Spleen (tissue), 11 donors: ENCODE measurements around the gene COX7A2L. TPM values are rescaled to one million over a fixed set of nuclear protein-coding genes. Genes with fewer than 3 reads are reported as not detected.

Source experiments
- DNase-seq: peaks from one replicate; pipeline ENCODE4 v3.0.0-alpha.2; 2020
- H3K27ac ChIP-seq, 8 donors: fragments of 200-600 bp; sonication (generic) in 7 of 8; 1 replicate in 4 of 8; 2 replicates in 4 of 8; pipeline versions ENCODE4 v1.5.0 to v1.8.0; 2016 to 2021; ENCODE audit warnings: inconsistent platforms in 4 of 8, mild to moderate bottlenecking in 4 of 8, moderate library complexity in 1 of 8
- H3K27me3 ChIP-seq, 7 donors: fragments of 200-600 bp; sonication (generic) in 6 of 7; replicated peaks in 1 of 7; 1 replicate in 4 of 7; 2 replicates in 3 of 7; pipeline versions ENCODE4 v1.5.0 to v1.8.0; 2016 to 2021; ENCODE audit warnings: inconsistent platforms in 3 of 7, mild to moderate bottlenecking in 1 of 7
- H3K36me3 ChIP-seq, 6 donors: fragments of 200-600 bp; sonication (generic) in 5 of 6; 1 replicate in 4 of 6; 2 replicates in 2 of 6; pipeline versions ENCODE4 v1.5.0 to v1.8.0; 2016 to 2021; ENCODE audit warnings: inconsistent platforms in 2 of 6
- H3K4me1 ChIP-seq, 6 donors: fragments of 200-600 bp; sonication (generic) in 5 of 6; 1 replicate in 3 of 6; 2 replicates in 3 of 6; pipeline versions ENCODE4 v1.5.0 to v1.8.0; 2016 to 2021; ENCODE audit warnings: inconsistent platforms in 3 of 6
- H3K4me3 ChIP-seq, 8 donors: fragments of 200-600 bp; sonication (generic) in 7 of 8; 1 replicate in 4 of 8; 2 replicates in 4 of 8; pipeline versions ENCODE4 v1.5.0 to v1.8.0; 2016 to 2021; ENCODE audit warnings: inconsistent platforms in 4 of 8, mild to moderate bottlenecking in 4 of 8, moderate library complexity in 2 of 8
- H3K9me3 ChIP-seq, 8 donors: fragments of 200-600 bp; sonication (generic) in 7 of 8; 1 replicate in 4 of 8; 2 replicates in 4 of 8; pipeline versions ENCODE4 v1.5.0 to v1.8.0; 2016 to 2021; ENCODE audit warnings: inconsistent platforms in 4 of 8
- CTCF ChIP-seq, 11 experiments: fragments of 200-600 bp in 7 of 11; fragments of 450-650 bp in 4 of 11; sonication (generic) in 4 of 11; IDR thresholded peaks in 8 of 11; conservative IDR thresholded peaks in 3 of 11; 1 replicate in 7 of 11; 2 replicates in 4 of 11; pipeline versions ENCODE4 v1.4.0 to v1.8.0; 2016 to 2021; ENCODE audit warnings: antibody characterized with exemption in 11 of 11, inconsistent platforms in 4 of 11, mild to moderate bottlenecking in 1 of 11
- POLR2A ChIP-seq, 3 donors: fragments of 450-650 bp; IDR thresholded peaks; one replicate each; pipeline ENCODE4 v1.5.1; 2017; ENCODE audit warnings: antibody characterized with exemption in 3 of 3, mild to moderate bottlenecking in 1 of 3
- POLR2AphosphoS5 ChIP-seq, 3 donors: sonication (generic); formaldehyde crosslinking; IDR thresholded peaks; one replicate each; pipeline ENCODE4 v1.5.1; 2017; ENCODE audit warnings: antibody characterized with exemption in 3 of 3
- WGBS, 5 donors: extraction: QIAGEN DNeasy Blood & Tissue Kit in 3 of 5; methylation state at CpG; one replicate each; pipeline versions ENCODE4 v1.1.5 to v1.1.7; 2013 to 2018; 5-methylcytosine and 5-hydroxymethylcytosine counted together
- intact Hi-C: fragments of 100-400 bp; cut with DNase I; formaldehyde crosslinking; loops from one replicate; pipeline ENCODE4 v1.15.0; 2023; ENCODE audit warnings: low total_unique reads
- polyA plus RNA-seq, 3 donors: library from polyadenylated mRNA; stranded (reverse); fragments of 200-250 nt; gene quantifications; one replicate each; pipeline ENCODE4 v1.2.1, GENCODE V29; 2013
- total RNA-seq, 7 donors: library from RNA; depleted of rRNA in 3 of 7; stranded (reverse); fragments of >200 nt in 3 of 7; fragmentation: NEBNext Ultra II Directional in 4 of 7; extraction: Animal tissue kit (Norgen Biotek cat#: 25700) in 4 of 7; gene quantifications; one replicate each; pipeline versions ENCODE4 v1.1.0 to v1.2.1, GENCODE V29; 2016 to 2021
- donor health status: healthy with polysubstance abuse.
- donor health status: DM: no; HTN: no; CAD: no; lungs with moderate emphysema.
- donor health status: DM: no; HTN: no; CAD: no.
- donor health status: Bipolar disorder and iron deficiency.
- donor health status: healthy.
- donor health status: DM: no; HTN: no; CAD: no.
- donor health status: DM: yes; HTN: yes; CAD: no.

The COX7A2L gene
- total and polyA plus RNA-seq, 10 donors, result 63.3 to 144 (median 101) TPM

DNA sequence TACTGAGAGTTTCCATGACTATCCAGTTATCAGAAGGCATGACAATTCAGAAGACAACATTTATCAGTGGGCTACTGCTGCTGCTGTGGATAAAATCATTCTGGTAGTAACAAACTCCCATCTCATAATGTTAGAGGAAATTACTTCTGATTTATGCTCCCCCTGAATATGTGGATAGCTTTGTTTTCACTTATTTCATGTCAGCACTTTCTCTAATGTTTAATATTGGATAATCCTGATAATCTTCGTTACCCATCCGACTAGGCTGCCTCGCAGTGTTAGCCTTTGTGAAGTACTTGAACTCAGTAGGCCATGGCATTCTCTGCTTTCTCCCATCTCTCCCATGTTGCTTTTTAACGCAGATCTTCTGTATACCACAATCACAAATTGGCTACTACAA, 28.4 kb downstream of the COX7A2L start:
- DNase-seq, result no peak
- Histone ChIP-seq H3K9me3 (no peaks in the 10 kb centered on the region), H3K36me3 (peaks cover 5 to 100% (median 79%) of the 10 kb centered on the region in 6 donors), H3K27ac (no peak overlapping the region), H3K4me3 (no peak overlapping the region), H3K4me1 (peaks cover 0 to 4% (median 0%) of the 10 kb centered on the region in 6 donors), H3K27me3 (no peaks in the 10 kb centered on the region)
- TF ChIP-seq POLR2A (IDR thresholded peaks at IDR 0.05) (no peak), POLR2AphosphoS5 (IDR thresholded peaks at IDR 0.05) (no peak), CTCF (IDR thresholded peaks at IDR 0.05 in 8 of 11, conservative IDR thresholded peaks at IDR 0.05 in 3 of 11) (no peak)
- intact Hi-C loops, result no loop called here
- 94 to 98% (median 97%) methylated on average over 4 of the region's 4 CpGs for WGBS, 5 donors

GRCh38 chr2:42331569-42332284, 29.3 kb downstream of the COX7A2L start:
- Histone ChIP-seq H3K4me3 (no peak overlapping the region), H3K9me3 (no peaks in the 10 kb centered on the region), H3K27me3 (no peaks in the 10 kb centered on the region), H3K36me3 (peaks cover 5 to 100% (median 86%) of the 10 kb centered on the region in 6 donors), H3K27ac (no peak overlapping the region), H3K4me1 (peaks cover 0 to 4% (median 0%) of the 10 kb centered on the region in 6 donors)
- no peak for DNase-seq
- WGBS, 5 donors, result 88 to 95% (median 93%) methylated on average over 9 of the region's 9 CpGs
- intact Hi-C loops, result no loop called here
- TF ChIP-seq POLR2A (IDR thresholded peaks at IDR 0.05), result no peak
- TF ChIP-seq CTCF (IDR thresholded peaks at IDR 0.05 in 8 of 11, conservative IDR thresholded peaks at IDR 0.05 in 3 of 11), result no peak
- TF ChIP-seq POLR2AphosphoS5 (IDR thresholded peaks at IDR 0.05), result no peak

DNA sequence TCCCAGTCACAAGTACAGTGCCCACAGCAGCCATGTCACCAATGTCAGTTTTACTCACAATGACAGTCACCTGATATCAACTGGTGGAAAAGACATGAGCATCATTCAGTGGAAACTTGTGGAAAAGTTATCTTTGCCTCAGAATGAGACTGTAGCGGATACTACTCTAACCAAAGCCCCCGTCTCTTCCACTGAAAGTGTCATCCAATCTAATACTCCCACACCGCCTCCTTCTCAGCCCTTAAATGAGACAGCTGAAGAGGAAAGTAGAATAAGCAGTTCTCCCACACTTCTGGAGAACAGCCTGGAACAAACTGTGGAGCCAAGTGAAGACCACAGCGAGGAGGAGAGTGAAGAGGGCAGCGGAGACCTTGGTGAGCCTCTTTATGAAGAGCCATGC, 31.3 kb downstream of the COX7A2L start:
- Histone ChIP-seq H3K4me1 (peaks cover 0 to 4% (median 0%) of the 10 kb centered on the region in 6 donors), H3K36me3 (peaks cover 5 to 100% (median 89%) of the 10 kb centered on the region in 6 donors), H3K4me3 (no peak overlapping the region), H3K27me3 (no peaks in the 10 kb centered on the region), H3K9me3 (no peaks in the 10 kb centered on the region), H3K27ac (peak overlapping the region in 3 of 8 donors; percentile 8 to 22 (median 19))
- no peak for DNase-seq
- WGBS, 5 donors, result 82 to 94% (median 90%) methylated on average over 5 of the region's 5 CpGs
- intact Hi-C loops, result loop anchor here (10.0 kb wide), 1 partner anchor 235 kb away; no protein-coding TSS in a partner anchor
- no peak for TF ChIP-seq POLR2AphosphoS5 (IDR thresholded peaks at IDR 0.05)
- no peak for TF ChIP-seq POLR2A (IDR thresholded peaks at IDR 0.05)
- TF ChIP-seq CTCF (IDR thresholded peaks at IDR 0.05 in 8 of 11, conservative IDR thresholded peaks at IDR 0.05 in 3 of 11), result no peak

DNA sequence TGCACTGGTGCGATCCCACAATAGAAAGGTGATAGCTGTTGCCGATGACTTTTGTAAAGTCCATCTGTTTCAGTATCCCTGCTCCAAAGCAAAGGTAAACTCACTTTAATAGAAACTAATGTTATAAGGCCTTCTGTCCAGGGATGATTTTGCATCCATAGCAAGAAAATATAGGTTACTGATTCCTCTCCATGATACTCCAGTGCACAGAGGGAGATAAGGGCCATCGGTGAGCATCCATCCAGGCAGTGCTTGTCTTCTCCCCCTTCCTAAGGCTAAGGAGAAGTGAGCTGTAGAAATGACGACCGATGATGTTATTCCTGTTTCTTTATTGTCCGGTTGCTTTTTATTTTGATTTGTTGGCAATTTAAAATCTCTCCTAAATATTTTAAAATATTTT, 32.1 kb downstream of the COX7A2L start:
- TF ChIP-seq POLR2AphosphoS5 (IDR thresholded peaks at IDR 0.05), result no peak
- no peak for TF ChIP-seq CTCF (IDR thresholded peaks at IDR 0.05 in 8 of 11, conservative IDR thresholded peaks at IDR 0.05 in 3 of 11)
- no peak for TF ChIP-seq POLR2A (IDR thresholded peaks at IDR 0.05)
- WGBS, 5 donors, result 94 to 97% (median 96%) methylated on average over 6 of the region's 6 CpGs
- intact Hi-C loops, result loop anchor here (10.0 kb wide), 1 partner anchor 234 kb away; no protein-coding TSS in a partner anchor
- no peak overlapping the region for H3K4me3 ChIP-seq
- peaks cover 0 to 6% (median 0%) of the 10 kb centered on the region in 6 donors for H3K4me1 ChIP-seq
- no peaks in the 10 kb centered on the region for H3K9me3 ChIP-seq
- peaks cover 5 to 100% (median 84%) of the 10 kb centered on the region in 6 donors for H3K36me3 ChIP-seq
- no peaks in the 10 kb centered on the region for H3K27me3 ChIP-seq
- H3K27ac ChIP-seq, result no peak overlapping the region
- no peak for DNase-seq
